Nephron progenitor cell (in vitro differentiated cells): Measurements from ENCODE around the gene MAP10.

ENCODE experiments used
- DNase-seq: peaks from one replicate; pipeline ENCODE4 v3.0.0; 2021
- H3K27ac Mint-ChIP-seq: 2 replicates; pipeline ENCODE4 v1.8.0; 2021; ENCODE audit warnings: mild to moderate bottlenecking, moderate library complexity, mixed read lengths
- H3K27me3 Mint-ChIP-seq: 2 replicates; pipeline ENCODE4 v1.8.0; 2021; ENCODE audit warnings: mild to moderate bottlenecking, low read depth, mixed read lengths; ENCODE audit not compliant: poor library complexity
- H3K36me3 Mint-ChIP-seq: 2 replicates; pipeline ENCODE4 v1.8.0; 2021; ENCODE audit warnings: low read depth, mixed read lengths
- H3K4me1 Mint-ChIP-seq: 2 replicates; pipeline ENCODE4 v1.8.0; 2021; ENCODE audit warnings: mixed read lengths
- H3K4me3 Mint-ChIP-seq: 2 replicates; pipeline ENCODE4 v1.8.0; 2021; ENCODE audit warnings: mild to moderate bottlenecking, moderate library complexity, mixed read lengths
- H3K9me3 Mint-ChIP-seq: 2 replicates; pipeline ENCODE4 v1.8.0; 2021; ENCODE audit warnings: mild to moderate bottlenecking, moderate library complexity, mixed read lengths
- CTCF ChIP-seq: fragments of 200-600 bp; sonication (generic); IDR thresholded peaks from 2 replicates; pipeline ENCODE4 v1.5.0; 2021; ENCODE audit warnings: antibody characterized with exemption

The MAP10 gene

GRCh38 chr1:232820431-232820830, 15.2 kb downstream of the MAP10 start:
- Mint-ChIP-seq H3K4me3 (no peak overlapping the region), H3K36me3 (no peaks in the 10 kb centered on the region), H3K4me1 (peaks cover 13% of the 10 kb centered on the region), H3K9me3 (no peaks in the 10 kb centered on the region), H3K27me3 (no peaks in the 10 kb centered on the region), H3K27ac (peak overlapping the region; percentile 10)
- no peak for DNase-seq
- no peak for TF ChIP-seq CTCF

GRCh38 chr1:232822530-232822929, 17.3 kb downstream of the MAP10 start:
- H3K9me3 Mint-ChIP-seq, result peaks cover 15% of the 10 kb centered on the region
- H3K4me3 Mint-ChIP-seq, result no peak overlapping the region
- no peak for TF ChIP-seq CTCF
- H3K27me3 Mint-ChIP-seq, result no peaks in the 10 kb centered on the region
- H3K36me3 Mint-ChIP-seq, result no peaks in the 10 kb centered on the region
- H3K4me1 Mint-ChIP-seq, result peaks cover 13% of the 10 kb centered on the region
- no peak overlapping the region for H3K27ac Mint-ChIP-seq
- DNase-seq, result no peak

GRCh38 chr1:232826318-232826717, 21.1 kb downstream of the MAP10 start:
- no peak overlapping the region for H3K27ac Mint-ChIP-seq
- peaks cover 32% of the 10 kb centered on the region for H3K9me3 Mint-ChIP-seq
- peaks cover 15% of the 10 kb centered on the region for H3K27me3 Mint-ChIP-seq
- no peak for TF ChIP-seq CTCF
- no peak overlapping the region for H3K4me3 Mint-ChIP-seq
- no peaks in the 10 kb centered on the region for H3K36me3 Mint-ChIP-seq
- no peak for DNase-seq
- H3K4me1 Mint-ChIP-seq, result no peaks in the 10 kb centered on the region

- no peak overlapping the region for H3K4me3 Mint-ChIP-seq
- H3K27me3 Mint-ChIP-seq, result peaks cover 21% of the 10 kb centered on the region
- H3K36me3 Mint-ChIP-seq, result no peaks in the 10 kb centered on the region
- no peak for DNase-seq
- H3K4me1 Mint-ChIP-seq, result no peaks in the 10 kb centered on the region
- TF ChIP-seq CTCF, result no peak
- peaks cover 31% of the 10 kb centered on the region for H3K9me3 Mint-ChIP-seq
- H3K27ac Mint-ChIP-seq, result no peak overlapping the region
Observed at GRCh38 chr1:232830661-232831060, 25.4 kb downstream of the MAP10 start.

- TF ChIP-seq CTCF, result no peak
- H3K27ac Mint-ChIP-seq, result no peak overlapping the region
- no peak for DNase-seq
- H3K27me3 Mint-ChIP-seq, result peaks cover 21% of the 10 kb centered on the region
- H3K9me3 Mint-ChIP-seq, result peaks cover 19% of the 10 kb centered on the region
- no peaks in the 10 kb centered on the region for H3K4me1 Mint-ChIP-seq
- no peaks in the 10 kb centered on the region for H3K36me3 Mint-ChIP-seq
- H3K4me3 Mint-ChIP-seq, result no peak overlapping the region
Observed at GRCh38 chr1:232831895-232832294, 26.7 kb downstream of the MAP10 start.

- Mint-ChIP-seq H3K27ac (no peak overlapping the region), H3K4me3 (no peak overlapping the region), H3K9me3 (peaks cover 6% of the 10 kb centered on the region), H3K4me1 (no peaks in the 10 kb centered on the region), H3K27me3 (peaks cover 14% of the 10 kb centered on the region), H3K36me3 (no peaks in the 10 kb centered on the region)
- no peak for DNase-seq
- TF ChIP-seq CTCF, result no peak
Observed at GRCh38 chr1:232834066-232834465, 28.9 kb downstream of the MAP10 start.
